GM12878 (cell line): ENCODE data around the gene NHERF2. TPM values are rescaled to one million over a fixed set of nuclear protein-coding genes. Genes with fewer than 3 reads are reported as not detected.

Source experiments
- ATAC-seq: fragments of 200-7000 bp; cut with Tn5 transposase; 3 replicates; pipeline ENCODE4 v1.9.1; 2020; ENCODE audit warnings: mild to moderate bottlenecking, moderate library complexity
- BruUV-seq: library from RNA; stranded (reverse); fragments of 400-500 nt; replicated peaks from 2 replicates; lab custom pipeline; 2021; lab: Mats Ljungman, UMichigan
- CTCF ChIA-PET: fragments of 300-600 bp; sonication (Branson Sonifier 250); formaldehyde crosslinking; extraction: SDS; loops from one replicate; lab custom pipeline; 2021; ENCODE audit warnings: inconsistent platforms; lab: Yijun Ruan, JAX
- POLR2A ChIA-PET: fragments of 350-600 bp; formaldehyde crosslinking; extraction: SDS; loops from one replicate; lab custom pipeline; 2021; ENCODE audit warnings: inconsistent platforms; lab: Charles Lee
- RAD21 ChIA-PET: fragments of 300-600 bp; sonication (Branson Sonifier 250); formaldehyde crosslinking; loops from one replicate; lab custom pipeline; 2023; ENCODE audit warnings: antibody characterized with exemption; ENCODE audit not compliant: unreplicated experiment; lab: Charles Lee
- SMC1A ChIA-PET: fragments of 300-600 bp; sonication (Branson Sonifier 250); formaldehyde crosslinking; loops from one replicate; lab custom pipeline; 2023; ENCODE audit not compliant: unreplicated experiment, uncharacterized antibody; lab: Charles Lee
- DNase-seq: peaks from one replicate; pipeline ENCODE4 v3.0.0-alpha.2; 2011; ENCODE audit warnings: low read depth, low spot score
- FAIRE-seq: peaks from 3 replicates; lab custom pipeline; 2011; peaks lifted over from hg19 to GRCh38; lab: Jason Lieb, UNC
- H2AFZ ChIP-seq: 2 replicates; pipeline ENCODE4 v1.6.0; 2011; ENCODE audit warnings: low read depth, low read length, control low read depth; ENCODE audit not compliant: control insufficient read depth
- H3K27ac ChIP-seq: 2 replicates; pipeline ENCODE4 v1.5.1; 2011; ENCODE audit warnings: control low read depth; ENCODE audit not compliant: control insufficient read depth, insufficient read depth
- H3K27me3 ChIP-seq, 2 experiments: replicated peaks in 1 of 2; 2 replicates each; pipeline versions ENCODE4 v1.6.0 to v1.6.1; 2011; ENCODE audit warnings: low read length in 1 of 2; ENCODE audit not compliant: control insufficient read depth in 2 of 2, insufficient read depth in 2 of 2
- H3K36me3 ChIP-seq, 2 experiments: 2 replicates each; pipeline ENCODE4 v1.5.1; 2011; ENCODE audit warnings: low read length in 1 of 2; ENCODE audit not compliant: control insufficient read depth in 2 of 2, insufficient read depth in 2 of 2
- H3K4me1 ChIP-seq: 2 replicates; pipeline ENCODE4 v1.6.1; 2011; ENCODE audit warnings: mild to moderate bottlenecking, low read length, moderate library complexity, mixed read lengths; ENCODE audit not compliant: control insufficient read depth, insufficient read depth
- H3K4me2 ChIP-seq: 2 replicates; pipeline ENCODE4 v1.6.0; 2011; ENCODE audit warnings: control low read depth; ENCODE audit not compliant: control insufficient read depth, insufficient read depth
- H3K4me3 ChIP-seq: fragments of 200-600 bp; sonication (generic); 2 replicates; pipeline ENCODE4 v1.5.1; 2016
- H3K79me2 ChIP-seq: 2 replicates; pipeline ENCODE4 v1.6.0; 2011; ENCODE audit warnings: low read length; ENCODE audit not compliant: control insufficient read depth, insufficient read depth
- H3K9ac ChIP-seq: 2 replicates; pipeline ENCODE4 v1.8.0; 2011; ENCODE audit warnings: low read length, control low read depth, mixed read lengths; ENCODE audit not compliant: control insufficient read depth, insufficient read depth
- H3K9me3 ChIP-seq: replicated peaks from 3 replicates; pipeline ENCODE4 v1.5.1; 2011; ENCODE audit warnings: mild to moderate bottlenecking, low read length; ENCODE audit not compliant: control insufficient read depth, insufficient read depth
- H4K20me1 ChIP-seq: 2 replicates; pipeline ENCODE4 v1.6.0; 2011; ENCODE audit not compliant: control insufficient read depth, insufficient read depth
- CREB1 ChIP-seq: IDR thresholded peaks from 2 replicates; pipeline ENCODE4 v1.6.1; 2012; ENCODE audit warnings: low read depth, mild to moderate bottlenecking, inconsistent platforms
- HCFC1 ChIP-seq: fragments of 150-350 bp; IDR thresholded peaks from 2 replicates; pipeline ENCODE4 v1.6.1; 2014; ENCODE audit warnings: low read length
- HDGF ChIP-seq: fragments of 450-650 bp; IDR thresholded peaks from 2 replicates; pipeline ENCODE4 v1.6.1; 2016; ENCODE audit warnings: antibody characterized with exemption
- IKZF2 ChIP-seq, 2 experiments: fragments of 450-650 bp; IDR thresholded peaks; 2 replicates each; pipeline ENCODE4 v1.6.1; 2017; ENCODE audit warnings: mild to moderate bottlenecking in 2 of 2, moderate library complexity in 2 of 2
- MYB ChIP-seq: fragments of 150-350 bp; IDR thresholded peaks from 2 replicates; pipeline ENCODE4 v1.6.1; 2014; ENCODE audit warnings: mild to moderate bottlenecking, low read depth, low read length, borderline replicate concordance
- PKNOX1 ChIP-seq: fragments of 450-650 bp; IDR thresholded peaks from 2 replicates; pipeline ENCODE4 v1.6.1; 2016; ENCODE audit warnings: mild to moderate bottlenecking
- RCOR1 ChIP-seq: conservative IDR thresholded peaks from 2 replicates; pipeline ENCODE4 v1.6.1; 2012; ENCODE audit warnings: low read depth, low read length, improper control_type of control experiment
- SMC3 ChIP-seq: IDR thresholded peaks from 2 replicates; pipeline ENCODE4 v1.6.1; 2011; ENCODE audit warnings: low read length, improper control_type of control experiment, borderline replicate concordance
- SUPT20H ChIP-seq: IDR thresholded peaks from 2 replicates; pipeline ENCODE4 v1.6.1; 2011; ENCODE audit warnings: low read depth, mild to moderate bottlenecking, low read length, moderate library complexity, borderline replicate concordance; ENCODE audit not compliant: control insufficient read depth
- USF1 ChIP-seq: IDR thresholded peaks from 2 replicates; pipeline ENCODE4 v1.6.1; 2011; ENCODE audit warnings: borderline replicate concordance, low read depth, mild to moderate bottlenecking, moderate library complexity, mixed read lengths, low read length; ENCODE audit not compliant: insufficient read depth; ENCODE audit errors: extremely low read length
- ZBTB33 ChIP-seq: fragments of 450-650 bp; IDR thresholded peaks from 2 replicates; pipeline ENCODE4 v1.6.1; 2017; ENCODE audit warnings: mild to moderate bottlenecking
- ZSCAN29 ChIP-seq: fragments of 450-650 bp; IDR thresholded peaks from 2 replicates; pipeline ENCODE4 v1.6.1; 2017; ENCODE audit warnings: mild to moderate bottlenecking, moderate library complexity
- ZZZ3 ChIP-seq: IDR thresholded peaks from 2 replicates; pipeline ENCODE4 v1.6.1; 2011; ENCODE audit warnings: low read depth; ENCODE audit not compliant: control insufficient read depth, insufficient read length
- WGBS: methylation state at CpG from one replicate; pipeline ENCODE4 v1.1.6; 2016; ENCODE audit warnings: low lambda C conversion rate; ENCODE audit not compliant: insufficient replicate concordance, insufficient coverage; ENCODE audit errors: missing lambda C conversion rate; 5-methylcytosine and 5-hydroxymethylcytosine counted together
- in situ Hi-C: fragments of 300-500 bp; cut with MboI; formaldehyde crosslinking; loops from 9 replicates; pipeline ENCODE4 v1.14.3; 2018; ENCODE audit warnings: mixed read lengths
- intact Hi-C: fragments of 100-400 bp; cut with micrococcal nuclease; formaldehyde crosslinking; loops from one replicate; pipeline ENCODE4 v1.14.2; 2022; ENCODE audit not compliant: unreplicated experiment
- polyA plus RNA-seq, 11 experiments: library from polyadenylated mRNA; depleted of rRNA in 4 of 11; unstranded in 6 of 11; stranded (reverse) in 5 of 11; fragments of >200 nt; fragmentation: Nextera tagmentation in 4 of 11; fragmentation: Illumina TruSeq in 1 of 11; extraction: Ambion mirVana in 4 of 11; extraction: Trizol in 1 of 11; gene quantifications; 1 replicate in 1 of 11; 2 replicates in 10 of 11; pipeline versions ENCODE4 v1.2.1 to v1.2.3, GENCODE V29; 2011 to 2016; ENCODE audit warnings: inconsistent platforms in 2 of 11, missing spikeins in 2 of 11, low read depth in 1 of 11
- total RNA-seq, 4 experiments: library from RNA; depleted of rRNA in 3 of 4; stranded (reverse); fragments of >200 nt in 3 of 4; fragmentation: Illumina TruSeq in 1 of 4; extraction: Trizol in 1 of 4; gene quantifications; 2 replicates each; pipeline versions ENCODE4 v1.2.1 to v1.2.3, GENCODE V29; 2013 to 2021

The NHERF2 gene
- total and polyA plus RNA-seq, 10 of the 15 experiments (the other 5 are each of a cell fraction or from before 2014, with no cell fraction given): 0.05 to 0.31 (median 0.08) TPM; not detected in 4

- no peak overlapping the region for H3K4me2 ChIP-seq
- H3K27me3 ChIP-seq: no peaks in the 10 kb centered on the region
- peaks cover 2 to 4% of the 10 kb centered on the region in 2 experiments; a peak in 2 of 4 replicates for H3K36me3 ChIP-seq
- ATAC-seq (no peak), DNase-seq (no peak), FAIRE-seq (no peak)
- no peak overlapping the region for H3K27ac ChIP-seq
- ChIA-PET CTCF (no interaction called here), SMC1A (no interaction called here), RAD21 (no interaction called here), POLR2A (interaction anchor here (0.6 to 0.7 kb wide), 2 partner anchors 145 to 989 kb away, joined by 5 read pairs; no protein-coding TSS in a partner anchor)
- no peak for TF ChIP-seq MYB
- TF ChIP-seq ZZZ3: no peak
- TF ChIP-seq IKZF2 (IDR thresholded peaks at IDR 0.05): no peak
- no peak for TF ChIP-seq RCOR1
- no peak for TF ChIP-seq HCFC1
- TF ChIP-seq ZBTB33: no peak
- no peak for TF ChIP-seq SMC3
- no peak for TF ChIP-seq USF1
- TF ChIP-seq PKNOX1: no peak
- TF ChIP-seq ZSCAN29: no peak
- no peak for TF ChIP-seq CREB1
- no peak for TF ChIP-seq HDGF
- no peak for TF ChIP-seq SUPT20H
- WGBS: 90% methylated on average over 10 of the region's 10 CpGs
- H3K9ac ChIP-seq: no peak overlapping the region
- no peaks in the 10 kb centered on the region for H3K4me1 ChIP-seq
- no TSS peak for BruUV-seq
- intact Hi-C loops (no loop called here), in situ Hi-C loops (no loop called here)
- no peak overlapping the region for H2AFZ ChIP-seq
- H3K79me2 ChIP-seq: no peaks in the 10 kb centered on the region
- H3K9me3 ChIP-seq: no peaks in the 10 kb centered on the region
- no peak overlapping the region for H3K4me3 ChIP-seq
- H4K20me1 ChIP-seq: no peaks in the 10 kb centered on the region
Observed at GRCh38 chr16:2058872-2059271, 32.2 kb downstream of the NHERF2 start.
